HUES48 (cell line): ENCODE results near the gene B3GAT1.
"Not testable (repeated sequence)": the region's sequence is repeated elsewhere in the genome, so short reads cannot be mapped to it uniquely, and the experiment has no call there.

ENCODE experiments used
- H3K27ac ChIP-seq: one replicate; pipeline ENCODE4 v1.7.0; 2013; ENCODE audit warnings: low read depth, low read length, inconsistent platforms
- H3K27me3 ChIP-seq: 2 replicates; pipeline ENCODE4 v1.6.1; 2013; ENCODE audit warnings: mild to moderate bottlenecking, low read length; ENCODE audit not compliant: control insufficient read depth, insufficient read depth
- H3K36me3 ChIP-seq: 2 replicates; pipeline ENCODE4 v1.6.1; 2013; ENCODE audit warnings: low read length; ENCODE audit not compliant: control insufficient read depth, insufficient read depth
- H3K4me1 ChIP-seq: 2 replicates; pipeline ENCODE4 v1.6.1; 2013; ENCODE audit warnings: mild to moderate bottlenecking, low read length; ENCODE audit not compliant: control insufficient read depth, insufficient read depth
- H3K4me3 ChIP-seq: 2 replicates; pipeline ENCODE4 v1.5.1; 2013; ENCODE audit warnings: mild to moderate bottlenecking, low read depth, low read length
- H3K9ac ChIP-seq: 2 replicates; pipeline ENCODE4 v1.6.1; 2013; ENCODE audit warnings: mild to moderate bottlenecking, low read depth, low read length, moderate library complexity
- H3K9me3 ChIP-seq: 2 replicates; pipeline ENCODE4 v1.6.1; 2013; ENCODE audit warnings: low read length; ENCODE audit not compliant: control insufficient read depth, insufficient read depth

B3GAT1 gene

GRCh38 chr11:134349109-134349801, 62.8 kb downstream of the B3GAT1 start:
- Histone ChIP-seq H3K9me3 (no peaks in the 10 kb centered on the region), H3K36me3 (no peaks in the 10 kb centered on the region), H3K4me1 (no peaks in the 10 kb centered on the region; the same call in 1 of the 2 replicates), H3K27ac (no peak overlapping the region), H3K27me3 (no peaks in the 10 kb centered on the region), H3K9ac (no peak overlapping the region), H3K4me3 (no peak overlapping the region)

GRCh38 chr11:134347441-134347840, 64.6 kb downstream of the B3GAT1 start:
- no peak overlapping the region for H3K4me3 ChIP-seq
- no peaks in the 10 kb centered on the region for H3K36me3 ChIP-seq
- no peaks in the 10 kb centered on the region for H3K9me3 ChIP-seq
- no peak overlapping the region for H3K27ac ChIP-seq
- no peaks in the 10 kb centered on the region for H3K27me3 ChIP-seq
- H3K4me1 ChIP-seq: no peaks in the 10 kb centered on the region; the same call in 1 of the 2 replicates
- H3K9ac ChIP-seq: no peak overlapping the region

- Histone ChIP-seq H3K9me3 (no peaks in the 10 kb centered on the region), H3K27me3 (no peaks in the 10 kb centered on the region), H3K9ac (no peak overlapping the region), H3K4me3 (no peak overlapping the region), H3K27ac (no peak overlapping the region), H3K36me3 (no peaks in the 10 kb centered on the region), H3K4me1 (no peaks in the 10 kb centered on the region; the same call in 1 of the 2 replicates)
Measured at GRCh38 chr11:134346976-134347350, 65.1 kb downstream of the B3GAT1 start.

- H3K9me3 ChIP-seq: no peaks in the 10 kb centered on the region
- H3K4me3 ChIP-seq: no peak overlapping the region
- no peak overlapping the region for H3K9ac ChIP-seq
- no peaks in the 10 kb centered on the region; the same call in 1 of the 2 replicates for H3K4me1 ChIP-seq
- no peaks in the 10 kb centered on the region for H3K27me3 ChIP-seq
- no peak overlapping the region for H3K27ac ChIP-seq
- no peaks in the 10 kb centered on the region for H3K36me3 ChIP-seq
Measured at GRCh38 chr11:134346101-134346975, 65.7 kb downstream of the B3GAT1 start.

GRCh38 chr11:134345237-134345550, 66.8 kb downstream of the B3GAT1 start:
- Histone ChIP-seq H3K27ac (no peak overlapping the region), H3K36me3 (no peaks in the 10 kb centered on the region), H3K27me3 (no peaks in the 10 kb centered on the region), H3K4me3 (no peak overlapping the region), H3K9me3 (no peaks in the 10 kb centered on the region), H3K4me1 (no peaks in the 10 kb centered on the region; the same call in 1 of the 2 replicates), H3K9ac (no peak overlapping the region)

GRCh38 chr11:134344497-134345236, 67.4 kb downstream of the B3GAT1 start:
- not testable (repeated sequence) for H3K4me3 ChIP-seq, H3K9me3 ChIP-seq, H3K36me3 ChIP-seq, H3K27ac ChIP-seq, H3K9ac ChIP-seq, H3K27me3 ChIP-seq, H3K4me1 ChIP-seq

GRCh38 chr11:134343646-134344045, 68.4 kb downstream of the B3GAT1 start:
- Histone ChIP-seq H3K27me3 (no peaks in the 10 kb centered on the region), H3K4me1 (no peaks in the 10 kb centered on the region), H3K9me3 (no peaks in the 10 kb centered on the region), H3K36me3 (no peaks in the 10 kb centered on the region), H3K9ac (no peak overlapping the region), H3K27ac (no peak overlapping the region), H3K4me3 (no peak overlapping the region)

- H3K4me3 ChIP-seq: no peak overlapping the region
- no peaks in the 10 kb centered on the region for H3K27me3 ChIP-seq
- H3K4me1 ChIP-seq: no peaks in the 10 kb centered on the region
- H3K36me3 ChIP-seq: no peaks in the 10 kb centered on the region
- no peak overlapping the region for H3K27ac ChIP-seq
- no peaks in the 10 kb centered on the region for H3K9me3 ChIP-seq
- H3K9ac ChIP-seq: no peak overlapping the region
Measured at GRCh38 chr11:134342572-134343340, 69.3 kb downstream of the B3GAT1 start.

- Histone ChIP-seq H3K4me3 (no peak overlapping the region), H3K27ac (no peak overlapping the region), H3K9ac (no peak overlapping the region), H3K9me3 (no peaks in the 10 kb centered on the region), H3K4me1 (no peaks in the 10 kb centered on the region), H3K27me3 (no peaks in the 10 kb centered on the region), H3K36me3 (no peaks in the 10 kb centered on the region)
Measured at GRCh38 chr11:134341805-134342571, 70.1 kb downstream of the B3GAT1 start.

GRCh38 chr11:134340354-134340964, 71.6 kb downstream of the B3GAT1 start:
- Histone ChIP-seq H3K27ac (no peak overlapping the region), H3K36me3 (no peaks in the 10 kb centered on the region)

More at GRCh38 chr11:134340354-134340964, 71.6 kb downstream of the B3GAT1 start:
- Histone ChIP-seq H3K4me3 (no peak overlapping the region), H3K9ac (no peak overlapping the region), H3K9me3 (no peaks in the 10 kb centered on the region), H3K4me1 (no peaks in the 10 kb centered on the region), H3K27me3 (no peaks in the 10 kb centered on the region; the same call in 1 of the 2 replicates)
